Measurements from ENCODE around the gene RAE1.
"Not testable (repeated sequence)": the region's sequence is repeated elsewhere in the genome, so short reads cannot be mapped to it uniquely, and the experiment has no call there.

DNA sequence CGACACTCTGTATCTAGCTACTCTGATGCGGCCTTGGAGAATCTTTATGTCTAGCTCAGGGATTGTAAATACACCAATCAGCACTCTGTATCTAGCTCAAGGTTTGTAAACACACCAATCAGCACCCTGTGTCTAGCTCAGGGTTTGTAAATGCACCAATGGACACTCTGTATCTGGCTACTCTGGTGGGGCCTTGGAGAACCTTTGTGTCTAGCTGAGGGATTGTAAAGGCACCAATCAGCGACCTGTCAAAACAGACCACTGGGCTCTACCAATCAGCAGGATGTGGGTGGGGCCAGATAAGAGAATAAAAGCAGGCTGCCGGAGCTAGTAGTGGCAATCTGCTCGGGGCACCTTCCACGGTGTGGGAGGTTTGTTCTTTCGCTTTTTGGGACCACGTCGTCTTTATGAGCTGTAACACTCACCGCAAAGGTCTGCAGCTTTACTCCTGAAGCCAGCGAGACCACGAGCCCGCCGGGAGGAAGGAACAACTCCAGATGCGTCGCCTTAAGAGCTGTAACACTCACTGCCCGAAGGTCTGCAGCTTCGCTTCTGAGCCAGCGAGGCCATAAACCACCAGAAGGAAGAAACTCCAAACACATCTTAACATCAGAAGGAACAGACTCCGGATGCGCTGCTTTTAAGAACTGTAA lies 2.0 kb upstream of the RAE1 start:
- TF ChIP-seq, protein P1, sequence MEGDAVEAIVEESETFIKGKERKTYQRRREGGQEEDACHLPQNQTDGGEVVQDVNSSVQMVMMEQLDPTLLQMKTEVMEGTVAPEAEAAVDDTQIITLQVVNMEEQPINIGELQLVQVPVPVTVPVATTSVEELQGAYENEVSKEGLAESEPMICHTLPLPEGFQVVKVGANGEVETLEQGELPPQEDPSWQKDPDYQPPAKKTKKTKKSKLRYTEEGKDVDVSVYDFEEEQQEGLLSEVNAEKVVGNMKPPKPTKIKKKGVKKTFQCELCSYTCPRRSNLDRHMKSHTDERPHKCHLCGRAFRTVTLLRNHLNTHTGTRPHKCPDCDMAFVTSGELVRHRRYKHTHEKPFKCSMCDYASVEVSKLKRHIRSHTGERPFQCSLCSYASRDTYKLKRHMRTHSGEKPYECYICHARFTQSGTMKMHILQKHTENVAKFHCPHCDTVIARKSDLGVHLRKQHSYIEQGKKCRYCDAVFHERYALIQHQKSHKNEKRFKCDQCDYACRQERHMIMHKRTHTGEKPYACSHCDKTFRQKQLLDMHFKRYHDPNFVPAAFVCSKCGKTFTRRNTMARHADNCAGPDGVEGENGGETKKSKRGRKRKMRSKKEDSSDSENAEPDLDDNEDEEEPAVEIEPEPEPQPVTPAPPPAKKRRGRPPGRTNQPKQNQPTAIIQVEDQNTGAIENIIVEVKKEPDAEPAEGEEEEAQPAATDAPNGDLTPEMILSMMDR (conservative IDR thresholded peaks at IDR 0.05 in 1 of 2, IDR thresholded peaks at IDR 0.05 in 1 of 2; ENCODE audit: low read depth in 1 of 2, low read length in 2 of 2), result not testable (repeated sequence)
- TF ChIP-seq EZH2 (IDR thresholded peaks at IDR 0.05; ENCODE audit: low read length, missing control alignments), result not testable (repeated sequence)

All from fibroblast of lung (primary cell).